Smooth muscle cell (in vitro differentiated cells): ENCODE data around the gene PHYHD1. TPM values are rescaled to one million over a fixed set of nuclear protein-coding genes. Genes with fewer than 3 reads are reported as not detected.

ENCODE experiments used
- DNase-seq: peaks from one replicate; lab custom pipeline; 2025; ENCODE audit not compliant: unreplicated experiment; lab: John Stamatoyannopoulos, UW
- H2AFZ ChIP-seq: fragments of 200-600 bp; sonication (generic); 2 replicates; pipeline ENCODE4 v1.6.0; 2016; ENCODE audit warnings: antibody characterized with exemption, low read depth, mild to moderate bottlenecking
- H3F3A ChIP-seq: fragments of 200-600 bp; sonication (generic); 2 replicates; pipeline ENCODE4 v1.6.0; 2017; ENCODE audit warnings: antibody characterized with exemption, low read depth
- H3K27ac ChIP-seq: fragments of 200-600 bp; sonication (generic); 2 replicates; pipeline ENCODE4 v1.5.1; 2016; ENCODE audit warnings: low read depth, mild to moderate bottlenecking
- H3K27me3 ChIP-seq: fragments of 200-600 bp; sonication (generic); 2 replicates; pipeline ENCODE4 v1.6.1; 2016; ENCODE audit warnings: low read depth, mild to moderate bottlenecking
- H3K36me3 ChIP-seq: fragments of 200-600 bp; sonication (generic); 2 replicates; pipeline ENCODE4 v1.5.1; 2016; ENCODE audit warnings: low read depth
- H3K4me1 ChIP-seq: fragments of 200-600 bp; sonication (generic); 2 replicates; pipeline ENCODE4 v1.5.1; 2016; ENCODE audit warnings: low read depth
- H3K4me2 ChIP-seq: fragments of 200-600 bp; sonication (generic); 2 replicates; pipeline ENCODE4 v1.6.0; 2016; ENCODE audit warnings: mild to moderate bottlenecking
- H3K4me3 ChIP-seq: fragments of 200-600 bp; sonication (generic); 2 replicates; pipeline ENCODE4 v1.5.1; 2016; ENCODE audit warnings: mild to moderate bottlenecking
- H3K79me2 ChIP-seq: fragments of 200-600 bp; sonication (generic); 2 replicates; pipeline ENCODE4 v1.6.0; 2016; ENCODE audit warnings: low read depth, mild to moderate bottlenecking
- H3K9ac ChIP-seq: fragments of 200-600 bp; sonication (generic); 2 replicates; pipeline ENCODE4 v1.6.0; 2016; ENCODE audit warnings: low read depth
- H3K9me3 ChIP-seq: fragments of 200-600 bp; sonication (generic); replicated peaks from 2 replicates; pipeline ENCODE4 v1.5.1; 2016; ENCODE audit warnings: low read depth
- H4K20me1 ChIP-seq: fragments of 200-600 bp; sonication (generic); 2 replicates; pipeline ENCODE4 v1.6.0; 2016; ENCODE audit warnings: low read depth
- CTCF ChIP-seq: fragments of 200-600 bp; sonication (generic); IDR thresholded peaks from 2 replicates; pipeline ENCODE4 v1.5.1; 2017; ENCODE audit warnings: borderline replicate concordance, mild to moderate bottlenecking, antibody characterized with exemption; ENCODE audit not compliant: insufficient read depth, poor library complexity, severe bottlenecking
- WGBS: methylation state at CpG from one replicate; pipeline ENCODE4 v1.1.7; 2016; ENCODE audit warnings: low lambda C conversion rate; 5-methylcytosine and 5-hydroxymethylcytosine counted together
- polyA plus RNA-seq: library from polyadenylated mRNA; unstranded; fragments of >200 nt; fragmentation: Nextera tagmentation; extraction: Ambion mirVana; gene quantifications from 2 replicates; pipeline ENCODE4 v1.2.1, GENCODE V29; 2016
- total RNA-seq: library from RNA; depleted of rRNA; stranded (reverse); fragments of >200 nt; gene quantifications from 2 replicates; pipeline ENCODE4 v1.2.3, GENCODE V29; 2014

Gene PHYHD1
- total and polyA plus RNA-seq, 2 experiments from 2014 or later, result 7.3 to 37.6 TPM

DNA sequence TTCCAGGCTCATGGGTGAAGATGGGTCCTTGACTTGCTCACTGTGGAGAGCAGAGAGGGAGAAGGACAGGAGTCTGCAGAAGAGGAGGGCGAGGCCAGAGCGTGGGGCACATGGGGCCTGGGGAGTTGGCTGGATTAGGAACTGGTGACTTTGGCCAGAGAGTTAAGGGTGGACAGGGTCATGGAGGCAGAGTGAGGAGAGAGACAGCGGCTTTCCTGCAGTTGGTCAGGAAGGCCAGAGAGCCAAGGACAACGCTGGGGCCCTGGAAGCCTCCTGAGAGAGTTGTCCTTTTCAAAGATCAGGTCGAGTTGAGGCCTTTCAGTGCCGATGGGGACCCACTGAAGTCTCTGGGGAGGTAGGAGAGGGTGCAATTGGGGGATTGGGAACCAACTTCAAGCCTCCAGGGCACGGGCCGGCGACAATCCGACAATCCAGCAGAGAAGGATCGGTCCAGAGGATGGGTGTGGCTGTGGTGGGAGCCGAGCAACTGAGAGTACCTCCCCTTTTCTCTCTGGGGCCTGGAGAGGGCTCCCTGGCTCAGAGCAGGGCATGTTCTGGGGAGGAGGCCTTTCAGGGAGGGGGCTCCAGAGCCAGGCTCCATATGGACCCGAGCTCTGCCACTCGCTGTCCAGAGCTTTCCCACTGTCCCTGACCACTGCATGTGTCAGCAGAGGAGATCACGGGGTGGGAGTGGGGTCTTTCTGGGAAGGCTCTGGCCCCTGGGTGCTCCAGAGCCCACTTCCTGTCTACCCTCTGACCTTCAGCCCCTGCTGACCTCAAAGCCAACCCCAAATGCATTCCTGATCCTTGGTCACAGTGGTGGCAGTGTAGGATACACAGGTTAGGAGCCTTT is 7.5 kb upstream of the PHYHD1 start:
- H3K4me3 ChIP-seq, result no peak overlapping the region
- DNase-seq, result no peak
- H3K36me3 ChIP-seq, result peaks cover 6% of the 10 kb centered on the region
- 61% methylated on average over 15 of the region's 15 CpGs for WGBS
- H3K79me2 ChIP-seq, result peaks cover 56% of the 10 kb centered on the region
- peak overlapping the region; percentile 78 for H3K4me2 ChIP-seq
- no peaks in the 10 kb centered on the region for H3K9me3 ChIP-seq
- H3K27ac ChIP-seq, result peak overlapping the region; percentile 94
- H3F3A ChIP-seq, result peaks cover 4% of the 10 kb centered on the region
- no peak overlapping the region for H2AFZ ChIP-seq
- H3K9ac ChIP-seq, result peak overlapping the region; percentile 17
- TF ChIP-seq CTCF, result no peak
- H3K4me1 ChIP-seq, result peaks cover 20% of the 10 kb centered on the region
- H4K20me1 ChIP-seq, result peaks cover 29% of the 10 kb centered on the region
- H3K27me3 ChIP-seq, result no peaks in the 10 kb centered on the region

GRCh38 chr9:128913995-128914772 is 6.6 kb upstream of the PHYHD1 start:
- H3K4me2 ChIP-seq, result no peak overlapping the region
- WGBS, result 81% methylated on average over 23 of the region's 23 CpGs

GRCh38 chr9:128916204-128916603 is 4.6 kb upstream of the PHYHD1 start:
- WGBS, result 84% methylated on average over 18 of the region's 18 CpGs
- Histone ChIP-seq H3K9me3 (no peaks in the 10 kb centered on the region), H3K9ac (no peak overlapping the region), H3K79me2 (peaks cover 32% of the 10 kb centered on the region), H3K27ac (peak overlapping the region; percentile 19), H3K4me1 (peaks cover 20% of the 10 kb centered on the region), H3K4me2 (no peak overlapping the region), H3K27me3 (no peaks in the 10 kb centered on the region), H2AFZ (no peak overlapping the region), H3K36me3 (no peaks in the 10 kb centered on the region), H4K20me1 (peaks cover 15% of the 10 kb centered on the region), H3K4me3 (no peak overlapping the region), H3F3A (peaks cover 4% of the 10 kb centered on the region)
- no peak for DNase-seq
- no peak for TF ChIP-seq CTCF

More at GRCh38 chr9:128913995-128914772, 6.6 kb upstream of the PHYHD1 start:
- Histone ChIP-seq H3K79me2 (peaks cover 51% of the 10 kb centered on the region), H3K9ac (no peak overlapping the region), H2AFZ (no peak overlapping the region), H3K4me3 (no peak overlapping the region), H3K9me3 (no peaks in the 10 kb centered on the region), H3K4me1 (peaks cover 20% of the 10 kb centered on the region), H3F3A (peaks cover 4% of the 10 kb centered on the region), H4K20me1 (peaks cover 24% of the 10 kb centered on the region), H3K27me3 (no peaks in the 10 kb centered on the region), H3K36me3 (peaks cover 3% of the 10 kb centered on the region), H3K27ac (peak overlapping the region; percentile 94)
- DNase-seq, result no peak
- no peak for TF ChIP-seq CTCF
